PC-9 (cell line): ENCODE measurements around the gene AAK1. TPM values are rescaled to one million over a fixed set of nuclear protein-coding genes. Genes with fewer than 3 reads are reported as not detected.
"Not testable (repeated sequence)": the region's sequence is repeated elsewhere in the genome, so short reads cannot be mapped to it uniquely, and the experiment has no call there.

Experiments used
- BruUV-seq: library from RNA; stranded (reverse); fragments of 400-500 nt; replicated peaks from 2 replicates; lab custom pipeline; 2021; lab: Mats Ljungman, UMichigan
- CTCF ChIA-PET: fragments of 300-600 bp; sonication (Branson Sonifier 250); formaldehyde crosslinking; loops from one replicate; lab custom pipeline; 2022; ENCODE audit warnings: antibody characterized with exemption; lab: Charles Lee
- POLR2A ChIA-PET: fragments of 300-600 bp; sonication (Branson Sonifier 250); formaldehyde crosslinking; loops from one replicate; lab custom pipeline; 2022; ENCODE audit warnings: antibody characterized with exemption; ENCODE audit not compliant: unreplicated experiment; lab: Charles Lee
- DNase-seq, 2 experiments: peaks; one replicate each; pipeline versions ENCODE4 v3.0.0 to v3.0.0-alpha.2; 2015 to 2022; ENCODE audit warnings: mixed read lengths in 1 of 2
- H2AFZ ChIP-seq: fragments of 200-600 bp; sonication (generic); 2 replicates; pipeline ENCODE4 v1.8.1; 2017; ENCODE audit warnings: antibody characterized with exemption
- H3F3A ChIP-seq: fragments of 200-600 bp; sonication (generic); 2 replicates; pipeline ENCODE4 v1.8.1; 2017; ENCODE audit warnings: antibody characterized with exemption, mild to moderate bottlenecking, low read depth; ENCODE audit not compliant: insufficient read depth
- H3K27ac ChIP-seq: fragments of 200-600 bp; sonication (generic); 2 replicates; pipeline ENCODE4 v1.6.1; 2016; ENCODE audit warnings: mixed run types
- H3K27me3 ChIP-seq: fragments of 200-600 bp; sonication (generic); 2 replicates; pipeline ENCODE4 v1.6.1; 2016; ENCODE audit warnings: low read depth, mixed run types; ENCODE audit not compliant: insufficient read depth
- H3K36me3 ChIP-seq: fragments of 200-600 bp; sonication (generic); 2 replicates; pipeline ENCODE4 v1.6.1; 2016; ENCODE audit warnings: low read depth, mixed run types
- H3K4me1 ChIP-seq: fragments of 200-600 bp; sonication (generic); replicated peaks from 2 replicates; pipeline ENCODE4 v1.6.1; 2016; ENCODE audit warnings: mixed run types; ENCODE audit not compliant: insufficient read depth
- H3K4me2 ChIP-seq: fragments of 200-600 bp; sonication (generic); 2 replicates; pipeline ENCODE4 v1.6.1; 2017; ENCODE audit warnings: mixed run types
- H3K4me3 ChIP-seq: fragments of 200-600 bp; sonication (generic); 2 replicates; pipeline ENCODE4 v1.6.1; 2016; ENCODE audit warnings: mixed run types
- H3K79me2 ChIP-seq: fragments of 200-600 bp; sonication (generic); 2 replicates; pipeline ENCODE4 v1.6.1; 2017; ENCODE audit warnings: low read depth, mixed run types
- H3K9me2 ChIP-seq: fragments of 200-600 bp; sonication (generic); 2 replicates; pipeline ENCODE4 v1.8.1; 2017; ENCODE audit warnings: mild to moderate bottlenecking; ENCODE audit not compliant: insufficient read depth
- H3K9me3 ChIP-seq: fragments of 200-600 bp; sonication (generic); 2 replicates; pipeline ENCODE4 v1.8.1; 2016; ENCODE audit warnings: low read depth; ENCODE audit not compliant: insufficient read depth
- H4K20me1 ChIP-seq: fragments of 200-600 bp; sonication (generic); 2 replicates; pipeline ENCODE4 v1.8.1; 2017; ENCODE audit not compliant: insufficient read depth
- CTCF ChIP-seq: fragments of 200-600 bp; sonication (generic); conservative IDR thresholded peaks from 2 replicates; pipeline ENCODE4 v1.6.1; 2017; ENCODE audit warnings: mixed run types, antibody characterized with exemption, mild to moderate bottlenecking, moderate library complexity
- EZH2 ChIP-seq: fragments of 200-600 bp; sonication (generic); IDR thresholded peaks from 2 replicates; pipeline ENCODE4 v1.8.0; 2017; ENCODE audit warnings: antibody characterized with exemption, low read depth
- intact Hi-C: fragments of 100-400 bp; cut with micrococcal nuclease; formaldehyde crosslinking; loops from one replicate; pipeline ENCODE4 v1.10.0; 2022; ENCODE audit not compliant: unreplicated experiment
- total RNA-seq: library from RNA; stranded (reverse); gene quantifications from 2 replicates; pipeline ENCODE4 v1.2.3, GENCODE V29; 2021

AAK1 gene
- total RNA-seq, 1 experiment from 2014 or later = 66.6 TPM

DNA sequence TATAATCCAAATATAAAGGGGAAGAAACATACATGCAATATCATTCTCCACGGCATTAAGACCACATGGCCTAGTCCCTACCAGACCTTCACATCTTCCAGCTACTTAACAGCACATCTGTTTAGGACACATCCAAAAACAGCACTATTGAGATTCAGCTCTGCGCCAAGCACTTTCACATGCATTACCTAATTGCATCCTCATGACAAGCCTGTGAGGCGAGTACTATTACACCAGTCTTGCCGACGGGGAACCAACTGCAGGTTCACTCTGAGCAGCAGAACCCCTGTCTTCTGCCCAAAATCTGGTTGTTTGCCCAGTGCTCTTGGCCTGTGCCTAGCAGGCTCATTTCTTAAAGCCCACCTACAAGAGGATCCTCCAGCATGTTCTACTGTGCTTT lies 66.7 kb downstream of the AAK1 start:
- no peaks in the 10 kb centered on the region for H3K9me3 ChIP-seq
- ChIA-PET CTCF (no interaction called here), POLR2A (interaction anchor here (0.8 kb wide), 1 partner anchor 337 kb away, joined by 6 read pairs; no protein-coding TSS in a partner anchor)
- H3K4me2 ChIP-seq = no peak overlapping the region
- no peak overlapping the region for H2AFZ ChIP-seq
- no peaks in the 10 kb centered on the region for H4K20me1 ChIP-seq
- TF ChIP-seq EZH2 (no peak), CTCF (no peak)
- DNase-seq = no peak
- H3K27me3 ChIP-seq = no peaks in the 10 kb centered on the region
- H3F3A ChIP-seq = peaks cover 13% of the 10 kb centered on the region; the same call in 1 of the 2 replicates
- H3K27ac ChIP-seq = no peak overlapping the region
- no TSS peak for BruUV-seq
- no peaks in the 10 kb centered on the region for H3K9me2 ChIP-seq
- H3K4me3 ChIP-seq = no peak overlapping the region
- no peaks in the 10 kb centered on the region for H3K36me3 ChIP-seq
- H3K79me2 ChIP-seq = peaks cover 76% of the 10 kb centered on the region
- peaks cover 11% of the 10 kb centered on the region for H3K4me1 ChIP-seq
- intact Hi-C loops = no loop called here

- no peak overlapping the region for H3K4me2 ChIP-seq
- TF ChIP-seq EZH2 = no peak
- H3K9me3 ChIP-seq = no peaks in the 10 kb centered on the region
- ChIA-PET CTCF (no interaction called here), POLR2A (no interaction called here)
- no peaks in the 10 kb centered on the region for H4K20me1 ChIP-seq
- peaks cover 13% of the 10 kb centered on the region; the same call in 1 of the 2 replicates for H3F3A ChIP-seq
- H3K27ac ChIP-seq = no peak overlapping the region
- H3K36me3 ChIP-seq = no peaks in the 10 kb centered on the region
- no peaks in the 10 kb centered on the region for H3K27me3 ChIP-seq
- H3K4me3 ChIP-seq = no peak overlapping the region
- no peak for DNase-seq
- BruUV-seq = no TSS peak
- H3K79me2 ChIP-seq = peaks cover 79% of the 10 kb centered on the region
- H2AFZ ChIP-seq = no peak overlapping the region
- intact Hi-C loops = no loop called here
- H3K4me1 ChIP-seq = peaks cover 13% of the 10 kb centered on the region
- H3K9me2 ChIP-seq = no peaks in the 10 kb centered on the region; the same call in 1 of the 2 replicates
These were observed 67.6 kb downstream of the AAK1 start for GRCh38 chr2:69575926-69576325.

DNA sequence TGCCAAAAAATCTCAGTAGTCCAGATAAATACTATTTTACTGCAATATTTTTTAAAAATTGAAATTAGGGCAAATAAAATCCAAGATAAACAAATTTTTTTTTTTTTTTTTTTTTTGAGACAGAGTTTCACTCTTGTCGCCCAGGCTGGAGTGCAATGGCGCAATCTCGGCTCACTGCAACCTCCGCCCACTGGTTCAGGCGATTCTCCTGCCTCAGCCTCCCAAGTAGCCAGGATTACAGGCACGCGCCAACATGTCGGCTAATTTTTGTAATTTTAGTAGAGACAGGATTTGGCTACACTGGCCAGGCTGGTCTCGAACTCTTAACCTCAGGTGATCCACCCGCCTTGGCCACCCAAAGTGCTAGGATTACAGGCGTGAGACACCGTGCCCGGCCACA lies 68.2 kb downstream of the AAK1 start:
- H3K9me2 ChIP-seq, POLR2A ChIA-PET, H2AFZ ChIP-seq, H4K20me1 ChIP-seq, H3K27ac ChIP-seq, H3K9me3 ChIP-seq, H3K4me3 ChIP-seq, intact Hi-C loops, H3K4me2 ChIP-seq, CTCF ChIA-PET, DNase-seq, H3K27me3 ChIP-seq, H3K36me3 ChIP-seq, BruUV-seq: not testable (repeated sequence)
- peaks cover 14% of the 10 kb centered on the region; the same call in 1 of the 2 replicates for H3F3A ChIP-seq
- H3K79me2 ChIP-seq = peaks cover 79% of the 10 kb centered on the region
- H3K4me1 ChIP-seq = peaks cover 19% of the 10 kb centered on the region

DNA sequence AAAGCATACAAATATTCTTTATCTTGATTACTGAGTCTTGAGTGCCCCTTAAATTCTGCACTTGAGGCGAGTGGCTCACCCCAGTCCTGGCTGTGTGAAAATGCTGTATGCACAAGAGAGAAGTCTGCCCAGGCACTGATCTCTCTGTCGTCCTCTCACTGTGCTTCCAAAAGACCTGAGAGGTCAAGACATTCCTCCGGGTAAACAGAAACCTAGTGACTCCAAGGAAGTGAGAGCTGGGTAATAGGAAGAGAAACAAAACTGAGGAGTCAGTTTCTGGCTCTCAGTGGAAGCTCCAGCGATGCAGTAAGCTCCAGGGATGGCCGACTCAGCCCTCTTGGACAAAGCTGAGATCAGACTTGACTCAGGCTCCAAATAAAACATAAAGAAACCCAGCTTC lies 70.9 kb downstream of the AAK1 start:
- BruUV-seq = no TSS peak
- no peaks in the 10 kb centered on the region for H3K36me3 ChIP-seq
- CTCF ChIA-PET = no interaction called here
- TF ChIP-seq CTCF = no peak
- TF ChIP-seq EZH2 = no peak
- no peak overlapping the region for H2AFZ ChIP-seq
- peaks cover 85% of the 10 kb centered on the region for H3K79me2 ChIP-seq
- H3K27me3 ChIP-seq = no peaks in the 10 kb centered on the region
- H3K9me2 ChIP-seq = no peaks in the 10 kb centered on the region; the same call in 1 of the 2 replicates
- intact Hi-C loops = no loop called here
- peaks cover 46% of the 10 kb centered on the region for H3K4me1 ChIP-seq
- H4K20me1 ChIP-seq = no peaks in the 10 kb centered on the region
- H3K4me3 ChIP-seq = no peak overlapping the region
- POLR2A ChIA-PET = no interaction called here
- H3K27ac ChIP-seq = no peak overlapping the region
- H3K4me2 ChIP-seq = no peak overlapping the region
- no peak for DNase-seq
- no peaks in the 10 kb centered on the region for H3K9me3 ChIP-seq
- H3F3A ChIP-seq = peaks cover 34% of the 10 kb centered on the region
